NCI-H146 treated with DMSO at 0.1 percent for 48 hours (cell line): ENCODE data around the gene RAB17.
"Not testable (repeated sequence)": the region's sequence is repeated elsewhere in the genome, so short reads cannot be mapped to it uniquely, and the experiment has no call there.

Experiments used
- DNase-seq: peaks from one replicate; lab custom pipeline; 2025; ENCODE audit not compliant: unreplicated experiment; lab: John Stamatoyannopoulos, UW

The RAB17 gene

DNA sequence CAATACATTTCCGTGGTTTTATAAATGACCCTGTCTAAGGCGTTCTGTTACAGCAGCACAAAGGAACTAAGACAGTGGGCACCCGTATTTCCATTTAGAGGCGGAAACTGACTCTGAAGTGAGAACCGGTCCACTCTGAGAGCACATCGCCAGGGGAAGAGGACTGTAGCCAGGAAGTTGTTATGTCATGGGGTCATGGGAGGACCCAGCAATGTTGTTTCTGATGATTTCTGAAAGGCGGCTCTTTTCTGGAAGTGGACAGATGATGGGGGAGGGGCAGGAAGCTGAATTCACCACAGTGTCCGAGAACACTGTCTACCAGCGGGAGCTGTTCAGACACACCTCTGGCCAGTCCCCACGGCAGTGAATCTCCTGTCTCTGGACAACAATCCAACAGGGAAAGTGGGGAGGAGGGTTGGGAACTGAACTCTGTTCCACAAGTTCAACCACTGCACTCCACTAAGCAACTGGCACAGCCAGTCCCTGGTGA is 34.7 kb upstream of the RAB17 start:
- no peak for DNase-seq

DNA sequence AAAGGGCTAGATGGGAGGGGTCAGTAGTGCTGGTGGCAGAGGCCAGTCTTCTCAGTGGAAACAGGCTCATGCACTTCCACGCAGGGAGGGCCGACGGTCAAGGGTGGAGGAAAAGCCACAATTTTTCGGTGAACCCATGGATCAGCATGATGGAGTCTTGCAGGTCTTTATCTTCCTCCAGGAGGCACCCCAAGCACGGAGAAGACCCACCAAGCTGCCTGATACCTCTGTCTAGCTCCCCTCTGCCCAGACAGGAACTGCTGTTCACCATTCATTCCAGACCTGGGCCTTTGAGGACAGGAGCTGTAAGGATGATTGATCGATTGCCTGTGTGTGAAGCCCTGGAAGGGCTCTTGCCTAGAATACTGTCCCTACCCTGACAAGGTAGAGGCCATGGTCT is 34.0 kb upstream of the RAB17 start:
- no peak for DNase-seq

DNA sequence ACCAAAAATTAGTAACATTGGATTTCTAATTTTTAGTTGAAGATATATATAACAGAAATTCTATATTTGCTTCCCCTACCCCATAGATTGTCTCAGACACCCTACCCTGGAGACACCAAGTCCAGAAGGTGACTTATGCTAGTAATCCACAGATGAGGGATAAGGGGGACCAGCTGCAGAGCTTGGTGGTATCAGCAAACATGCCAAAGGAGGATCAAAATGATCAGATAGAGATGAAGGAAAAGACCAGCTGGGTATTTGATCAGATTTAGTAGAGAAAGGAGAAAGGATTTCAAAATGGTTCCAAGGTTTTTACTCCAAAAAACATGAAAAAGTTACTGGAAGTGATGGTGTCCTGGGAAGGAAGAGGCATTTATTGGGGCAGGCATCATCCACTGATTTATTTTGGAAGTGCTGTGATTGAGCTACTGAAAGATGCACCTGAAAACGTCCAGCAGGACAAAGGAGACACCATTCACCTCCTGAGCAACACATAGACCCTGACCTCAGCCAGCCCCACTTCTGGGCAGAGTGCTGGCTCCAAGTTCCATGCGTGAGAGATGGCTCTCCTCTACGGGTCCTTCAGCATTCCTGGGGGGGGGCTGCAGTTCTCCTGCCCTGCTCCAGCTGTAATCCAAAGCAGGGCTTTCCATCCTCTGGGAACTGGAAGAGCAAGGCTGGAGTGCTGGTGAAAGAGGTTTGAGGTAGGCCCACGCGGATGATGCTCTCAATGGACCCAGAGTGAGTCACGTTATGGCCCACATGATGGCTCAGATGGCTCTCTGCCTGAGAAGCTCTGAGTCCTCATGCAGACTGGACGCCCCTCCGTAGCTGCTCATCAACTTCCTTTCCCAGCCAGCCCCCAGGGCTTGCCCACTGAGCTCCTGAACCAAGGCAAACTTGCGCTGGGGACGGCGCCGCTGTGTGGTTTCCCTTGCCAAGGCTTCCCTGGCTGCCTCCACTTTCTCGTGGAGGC is 33.2 kb upstream of the RAB17 start:
- no peak for DNase-seq

DNA sequence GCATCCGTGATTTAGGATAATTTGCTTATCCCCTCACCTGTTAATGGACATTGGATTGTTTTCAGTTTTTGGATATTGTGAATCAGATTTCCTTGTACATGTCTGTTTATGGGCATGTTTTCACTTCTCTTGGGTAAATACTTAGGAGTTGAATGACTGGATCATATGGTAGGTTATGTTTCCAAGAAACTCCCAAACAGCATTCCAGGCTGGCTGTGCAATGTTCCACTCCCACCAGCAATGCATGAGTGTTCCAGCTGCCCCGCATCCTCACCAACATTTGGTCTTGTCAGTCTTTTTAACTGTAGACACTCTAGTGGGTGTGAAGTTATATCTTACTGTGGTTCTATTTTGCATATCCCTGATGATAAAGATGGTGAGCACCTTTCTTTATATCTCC is 27.9 kb upstream of the RAB17 start:
- no peak for DNase-seq

DNA sequence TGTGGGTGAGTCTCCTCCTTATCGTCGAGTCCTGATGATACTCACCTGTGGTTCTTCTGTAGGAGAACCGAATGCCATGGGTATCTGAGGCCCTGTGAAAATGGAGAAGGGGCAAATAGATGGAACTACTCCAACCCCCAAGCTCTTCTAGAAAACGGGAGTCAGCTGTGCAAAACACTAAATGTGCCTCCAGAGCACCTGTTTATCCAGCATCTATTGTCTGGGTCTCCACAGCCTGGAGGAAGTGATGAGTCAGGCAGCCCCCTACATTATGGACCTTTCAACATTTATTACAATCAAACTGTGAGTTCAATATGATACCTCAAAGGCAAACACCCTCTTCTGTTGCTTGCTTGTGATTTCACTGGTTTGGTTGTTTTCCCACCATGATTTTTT is 27.1 kb upstream of the RAB17 start:
- peak; percentile 40 for DNase-seq

DNA sequence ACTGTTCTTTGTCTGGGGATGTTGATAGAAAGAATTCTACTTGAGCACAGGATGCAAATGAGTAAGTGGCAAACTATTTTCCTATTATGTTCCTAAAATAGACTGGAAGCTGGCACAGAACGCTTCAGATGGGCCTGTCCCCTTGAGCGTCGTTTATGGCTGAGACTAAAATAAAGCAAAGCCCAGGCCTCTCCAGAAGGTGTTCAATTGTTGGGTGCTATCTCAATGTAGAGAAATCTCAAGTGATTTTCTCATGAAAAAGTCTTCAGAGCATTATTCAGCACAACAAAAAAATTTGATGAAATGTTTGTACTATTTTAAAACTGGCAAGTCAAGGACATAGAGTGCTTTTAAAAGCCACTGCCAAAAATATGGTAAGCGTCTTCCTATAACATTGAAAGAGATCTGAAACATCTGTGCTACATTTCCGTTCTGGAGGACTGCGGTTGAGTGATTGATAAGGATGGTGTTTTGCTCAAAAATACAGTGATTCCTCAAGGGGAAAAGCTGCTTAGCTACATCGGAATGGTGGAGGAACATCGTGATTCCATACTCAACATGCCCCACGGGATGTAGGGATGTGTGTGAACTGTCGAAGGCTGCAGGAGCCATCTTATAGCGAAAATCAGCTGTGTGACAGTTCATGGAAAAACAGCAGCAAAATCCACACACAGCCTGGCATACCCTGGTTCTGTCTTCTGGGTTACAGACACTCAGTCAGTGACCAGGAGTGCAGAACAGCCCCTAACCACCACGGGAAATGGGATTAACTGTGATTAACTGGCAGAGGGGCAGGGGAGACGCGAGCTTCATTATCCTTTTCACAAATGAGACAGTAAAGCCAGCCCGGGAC is 26.4 kb upstream of the RAB17 start:
- DNase-seq: no peak

DNA sequence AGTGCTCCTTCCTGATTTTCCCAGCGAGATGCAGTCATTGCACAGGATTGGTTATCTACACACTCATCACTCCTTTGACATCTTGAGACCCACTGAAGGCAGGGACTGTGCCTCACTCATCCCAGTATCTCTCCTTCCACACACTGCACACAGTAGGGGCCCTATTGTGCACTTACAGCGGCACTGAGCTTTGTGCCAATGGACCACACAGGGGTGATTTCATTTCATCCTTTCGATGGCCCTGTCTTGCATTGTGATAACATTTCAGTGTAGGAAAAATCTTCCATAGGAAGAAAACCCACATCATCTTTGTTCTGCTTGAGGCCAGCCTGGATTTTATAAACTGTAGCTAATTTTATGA is 25.8 kb upstream of the RAB17 start:
- no peak for DNase-seq

DNA sequence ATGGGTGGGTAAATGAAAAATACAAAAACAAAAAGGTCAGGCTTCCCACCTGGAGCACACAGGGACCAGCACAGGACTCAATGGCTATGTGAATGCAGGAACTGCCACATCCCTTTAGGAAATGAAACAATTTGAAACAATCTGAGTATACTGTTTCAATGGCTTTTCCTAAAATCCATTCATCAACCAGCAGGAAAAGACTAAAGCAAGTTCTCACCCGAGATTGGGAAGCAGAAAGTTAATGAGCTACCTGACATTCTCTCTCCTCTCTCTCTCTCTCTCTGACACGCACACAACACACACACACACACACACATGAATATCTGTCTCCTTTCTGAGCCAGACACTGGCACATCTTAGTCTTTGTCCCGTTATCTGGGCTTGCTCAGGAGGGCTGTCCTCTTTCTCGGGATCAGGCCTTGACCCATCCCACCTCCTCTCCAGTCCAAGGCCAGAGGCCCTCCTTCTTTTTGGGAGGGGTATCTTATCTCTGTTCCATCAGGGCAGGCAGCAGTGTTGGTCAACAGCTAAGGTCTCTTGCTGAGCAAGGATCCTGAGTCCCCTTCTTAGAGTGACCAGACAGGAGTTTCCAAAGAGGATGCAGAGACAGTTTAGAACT is 25.2 kb upstream of the RAB17 start:
- DNase-seq: no peak

DNA sequence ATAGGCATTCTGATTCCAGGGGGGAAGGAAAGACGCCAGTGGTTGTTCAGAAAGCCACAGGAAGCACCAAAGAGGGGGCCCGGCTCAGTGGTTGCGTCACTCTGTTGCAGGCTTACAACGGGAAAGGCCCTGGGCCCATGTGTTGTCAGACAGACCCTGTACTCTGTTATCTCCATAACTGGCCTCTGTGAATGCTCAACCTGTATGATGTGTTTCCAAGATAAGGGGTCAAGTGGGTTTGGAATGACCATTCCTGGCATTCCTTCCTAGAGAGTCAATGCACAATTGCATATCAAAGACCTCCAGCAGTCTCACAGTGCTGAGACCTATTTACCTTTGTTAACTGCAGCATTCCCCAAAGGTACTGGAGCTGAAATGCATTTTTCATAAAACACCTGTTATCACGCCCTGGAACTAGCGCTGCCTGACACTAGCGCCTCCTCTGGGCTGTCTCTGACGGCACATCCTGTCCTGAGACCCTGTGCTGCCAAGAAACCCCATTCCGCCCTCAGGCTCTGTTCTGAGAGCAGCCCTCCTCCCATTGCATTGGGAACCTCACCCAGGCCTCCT is 23.7 kb upstream of the RAB17 start:
- DNase-seq: no peak

DNA sequence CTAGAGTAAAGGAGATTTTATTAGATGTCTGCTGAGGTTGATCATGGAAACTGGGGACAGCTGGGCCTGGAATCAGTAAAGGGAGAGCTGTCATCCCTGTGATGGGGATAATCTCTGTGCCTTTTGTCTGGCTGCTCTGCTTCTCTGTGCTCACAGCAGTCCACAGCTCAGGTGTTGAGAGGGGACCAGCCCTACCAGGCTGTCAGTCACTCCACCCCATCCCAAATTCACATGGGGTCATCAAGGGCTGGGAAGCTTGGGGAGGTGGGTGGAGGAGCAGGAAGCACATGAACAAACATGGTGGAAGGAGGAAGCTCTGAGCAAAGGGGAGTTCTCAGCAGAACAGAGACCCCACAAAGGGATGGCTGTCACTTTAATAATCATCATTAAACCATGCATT is 23.1 kb upstream of the RAB17 start:
- DNase-seq: no peak

DNA sequence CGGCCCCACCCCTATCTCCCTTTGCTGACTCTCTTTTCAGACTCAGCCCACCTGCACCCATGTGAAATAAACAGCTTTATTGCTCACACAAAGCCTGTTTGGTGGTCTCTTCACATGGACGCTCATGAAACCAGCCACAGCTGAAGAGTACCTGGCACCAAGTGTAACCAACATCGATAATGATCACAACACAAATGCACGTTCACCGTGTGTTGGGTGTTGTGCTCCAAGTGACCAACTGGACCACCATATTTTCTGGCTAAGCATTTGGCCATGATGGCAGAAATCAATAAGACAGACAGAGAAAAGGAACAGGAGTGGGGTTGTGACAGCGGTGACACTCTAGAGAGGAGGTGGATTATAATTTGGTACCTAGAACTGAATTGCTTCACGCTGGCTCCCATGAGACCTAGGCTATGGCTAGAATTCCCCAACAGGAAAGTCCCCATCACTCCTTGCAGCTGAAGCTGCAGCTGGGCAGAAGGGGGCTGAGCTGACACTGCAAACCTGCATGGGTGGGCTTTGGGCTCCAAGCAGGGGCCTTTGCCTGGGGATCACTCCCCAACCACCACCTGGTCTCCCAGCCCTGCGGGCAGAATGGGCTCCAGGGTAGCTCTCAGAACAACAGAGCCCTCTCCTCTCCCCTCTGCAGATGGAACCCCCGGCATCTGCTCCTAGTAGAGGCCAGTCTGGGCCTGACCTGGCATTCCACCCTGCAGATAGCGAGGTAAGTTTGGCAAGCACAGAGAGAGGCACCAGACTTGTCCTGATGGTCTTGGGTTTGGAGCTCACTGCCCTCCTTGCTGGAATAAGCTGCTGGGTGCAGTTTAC is 22.2 kb upstream of the RAB17 start:
- DNase-seq: no peak

DNA sequence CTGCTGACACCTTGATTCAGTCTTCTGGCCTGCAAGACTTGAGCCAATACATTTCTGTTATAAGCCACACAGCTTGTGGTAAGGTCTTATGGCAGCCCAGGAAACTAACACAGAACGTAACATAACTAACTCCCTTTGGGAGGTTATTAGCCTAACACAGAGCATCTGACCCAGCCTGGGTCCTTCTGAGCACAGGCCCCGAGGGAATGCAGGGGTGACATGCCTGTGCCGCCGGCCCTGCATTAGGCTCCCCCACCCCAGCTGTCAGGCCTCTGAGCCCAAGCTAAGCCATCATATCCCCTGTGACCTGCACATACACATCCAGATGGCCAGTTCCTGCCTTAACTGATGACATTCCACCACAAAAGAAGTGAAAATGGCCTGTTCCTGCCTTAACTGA is 16.0 kb upstream of the RAB17 start:
- not testable (repeated sequence) for DNase-seq

DNA sequence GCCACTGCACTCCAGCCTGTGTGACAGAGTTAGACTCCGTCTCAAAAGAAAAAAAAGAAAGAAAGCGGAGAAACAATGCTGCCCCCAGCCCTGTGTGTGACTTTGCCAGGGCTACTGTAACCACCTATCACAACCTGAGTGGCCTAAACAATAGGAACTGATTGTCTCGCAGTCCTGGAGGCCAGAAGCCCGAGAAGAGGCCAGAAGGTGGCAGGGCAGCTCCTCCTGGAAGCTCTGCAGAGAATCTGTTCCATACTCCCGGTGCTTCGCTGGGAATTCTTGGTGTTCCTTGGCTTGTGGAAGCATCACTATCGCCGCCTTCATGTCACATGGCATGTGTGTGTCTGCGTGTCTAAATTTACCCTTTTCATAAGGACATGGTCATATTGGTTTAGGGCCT is 14.4 kb upstream of the RAB17 start:
- DNase-seq: no peak

DNA sequence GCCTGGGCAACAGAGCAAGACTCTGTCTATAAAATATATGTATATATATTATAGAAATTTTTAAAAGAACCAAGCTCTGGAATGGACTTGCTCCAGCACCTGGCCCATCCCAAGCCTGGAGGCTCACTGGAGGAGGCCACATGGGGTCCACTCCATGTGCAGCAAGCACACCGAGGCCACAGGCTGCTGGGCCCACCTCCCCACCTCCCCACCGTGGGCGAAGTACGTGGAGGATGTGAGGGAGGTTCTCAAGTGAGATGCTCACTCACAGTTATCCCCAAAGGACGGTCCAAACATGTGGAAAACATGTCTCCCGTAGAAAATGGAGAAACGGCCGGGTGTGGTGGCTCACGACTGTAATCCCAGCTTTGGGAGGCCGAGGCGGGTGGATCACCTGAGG is 13.9 kb upstream of the RAB17 start:
- no peak for DNase-seq

DNA sequence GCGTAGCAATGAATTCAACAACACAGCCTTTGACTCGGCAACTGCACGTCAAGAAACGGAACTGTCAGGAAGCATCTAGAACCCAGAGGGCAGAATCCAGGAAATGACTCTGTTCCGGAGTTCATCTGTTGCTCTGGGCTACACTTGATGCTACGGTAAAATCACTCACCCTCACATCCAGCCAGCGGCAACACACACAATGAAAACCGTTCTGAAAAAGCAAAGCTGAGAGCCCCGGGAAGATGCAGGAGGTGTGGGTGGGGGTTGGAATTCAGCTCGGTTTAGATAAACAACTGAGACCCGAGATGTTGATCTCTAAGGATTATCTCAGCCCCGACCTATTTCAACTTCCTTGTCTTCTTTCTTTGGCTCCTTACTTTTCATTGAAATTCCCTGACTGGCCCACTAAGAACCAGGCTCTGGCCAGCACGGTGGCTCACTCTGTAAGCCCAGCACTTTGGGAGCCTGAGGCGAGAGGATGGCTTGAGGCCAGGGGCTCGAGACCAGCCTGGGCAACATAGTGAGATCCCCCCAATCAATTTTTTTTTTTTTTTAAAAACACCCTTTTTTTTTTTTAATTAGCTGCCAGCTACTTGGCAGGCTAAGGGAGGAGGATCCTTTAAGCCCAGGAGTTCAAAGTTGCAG is 13.3 kb upstream of the RAB17 start:
- DNase-seq: no peak

DNA sequence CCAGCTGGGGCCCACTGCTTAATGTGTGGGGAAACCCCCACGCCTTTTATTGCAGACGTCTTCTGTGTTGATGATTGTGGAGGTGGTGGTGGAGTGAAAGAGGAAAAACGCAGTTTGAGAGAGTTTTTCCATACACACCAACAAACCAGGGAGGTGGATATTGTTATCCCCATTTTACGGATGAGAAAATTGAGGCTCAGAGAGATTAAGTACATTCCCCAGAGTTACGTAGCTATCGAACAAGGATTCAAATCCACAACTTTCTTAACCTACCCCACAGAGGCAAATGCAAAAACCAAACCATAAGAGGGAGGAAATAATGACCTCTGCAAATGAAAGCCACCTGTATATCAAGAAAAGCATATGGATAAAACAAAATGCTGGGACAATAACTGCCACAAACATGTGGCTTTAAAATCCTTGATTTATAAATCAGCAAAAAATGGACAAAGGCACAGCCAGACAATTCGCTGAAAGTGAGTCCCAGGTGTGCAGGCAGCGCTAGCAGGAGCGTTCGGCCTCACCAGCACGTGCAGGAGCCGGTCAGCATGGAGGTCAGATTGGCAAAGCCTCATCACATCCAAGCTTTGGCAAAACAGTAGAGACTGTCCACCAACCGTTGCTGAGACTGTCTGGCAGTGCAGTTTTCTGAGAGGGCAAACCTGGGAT is 12.6 kb upstream of the RAB17 start:
- DNase-seq: no peak

DNA sequence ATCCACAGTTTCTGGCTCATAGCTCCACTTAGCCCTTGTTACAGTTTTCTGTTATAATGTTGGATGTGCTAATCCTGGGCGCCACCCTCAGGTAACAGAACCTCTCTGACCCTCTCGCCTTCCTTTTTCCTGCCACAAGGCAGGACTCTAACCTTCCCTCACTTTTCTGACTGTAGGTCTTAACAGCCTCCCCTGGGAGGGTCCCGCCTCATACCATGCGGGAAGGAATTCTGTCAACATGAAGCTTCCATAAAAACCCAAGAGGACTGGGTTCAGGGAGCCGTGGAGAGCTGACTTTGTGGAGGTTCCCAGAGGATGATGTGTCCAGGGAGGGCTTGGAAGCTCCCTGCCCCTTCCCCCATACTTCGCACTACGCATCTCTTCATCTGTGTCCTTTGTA is 11.9 kb upstream of the RAB17 start:
- no peak for DNase-seq

DNA sequence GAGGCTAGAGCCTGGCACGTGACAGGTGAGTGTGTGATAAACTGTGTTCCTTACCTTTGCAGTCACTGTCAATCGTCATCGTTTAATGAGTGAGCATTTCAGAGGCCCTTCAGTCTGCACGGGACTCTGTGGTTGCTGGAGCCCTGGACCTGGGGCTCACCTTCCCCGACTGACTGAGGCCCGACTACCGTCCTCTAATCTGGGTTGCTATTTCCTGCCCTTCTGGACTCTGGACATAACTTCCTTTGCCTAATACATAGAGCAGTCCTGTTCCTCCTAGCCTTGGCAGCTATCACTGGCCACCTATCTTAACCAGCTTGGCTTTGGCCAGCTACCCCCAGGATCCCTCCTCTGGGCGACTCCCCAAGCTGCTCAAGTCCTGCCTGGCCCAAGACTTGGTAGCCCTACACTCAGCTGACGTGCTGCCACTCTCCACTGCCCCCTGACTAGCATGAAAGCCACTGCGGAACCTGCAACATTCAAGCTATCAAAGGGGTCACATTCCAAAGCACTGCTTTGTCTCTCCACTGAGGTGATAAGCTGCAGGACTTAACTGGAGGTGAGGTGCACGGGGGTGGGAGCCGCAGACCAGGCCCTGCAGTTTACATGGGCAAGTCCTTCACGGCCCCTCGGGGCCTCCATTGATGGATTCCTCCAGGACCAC is 11.1 kb upstream of the RAB17 start:
- DNase-seq: no peak
